ENCODE measurements around the gene GPRC5B.

- TF ChIP-seq POLR2A (IDR thresholded peaks at IDR 0.05) = no peak
- TF ChIP-seq POLR2AphosphoS5 (IDR thresholded peaks at IDR 0.05) = no peak
These were observed 53.6 kb downstream of the GPRC5B start for GRCh38 chr16:19830902-19831560.

All from upper lobe of left lung (tissue), 4 donors.